Measurements from ENCODE around the gene TYMP.
A peak's percentile ranks its signal among the peaks of the same experiment; 100 is the strongest.
"Not testable (repeated sequence)": the region's sequence is repeated elsewhere in the genome, so short reads cannot be mapped to it uniquely, and the experiment has no call there.

The TYMP gene

GRCh38 chr22:50545522-50546325, 15.9 kb upstream of the TYMP start, which contains the start of gene KLHDC7B:
Gene KLHDC7B (plus strand): TSS chr22:50545899. CDS start chr22:50546244, 345 bp downstream.
- H3K4me3 ChIP-seq (replicated peaks; ENCODE audit: low read depth, low read length) = no peak within 1 kb of the TSS
- peak; percentile 7 for TF ChIP-seq CTCF (IDR thresholded peaks at IDR 0.05; ENCODE audit: low read length, missing control alignments)
- no peak for DNase-seq (ENCODE audit: low read depth)

- TF ChIP-seq CTCF (IDR thresholded peaks at IDR 0.05; ENCODE audit: low read length, missing control alignments) = no peak
- DNase-seq (ENCODE audit: low read depth) = no peak
- no peak overlapping the region for H3K4me3 ChIP-seq (replicated peaks; ENCODE audit: low read depth, low read length)
Observed at GRCh38 chr22:50544746-50545253, 15.0 kb upstream of the TYMP start.

- TF ChIP-seq CTCF (IDR thresholded peaks at IDR 0.05; ENCODE audit: low read length, missing control alignments) = peak; percentile 51
- peak; percentile 65 for DNase-seq (ENCODE audit: low read depth)
- H3K4me3 ChIP-seq (replicated peaks; ENCODE audit: low read depth, low read length) = peak overlapping the region; percentile 22
Observed at GRCh38 chr22:50544078-50544745, 14.4 kb upstream of the TYMP start.

GRCh38 chr22:50542416-50542927, 12.7 kb upstream of the TYMP start:
- no peak overlapping the region for H3K4me3 ChIP-seq (replicated peaks; ENCODE audit: low read depth, low read length)
- DNase-seq (ENCODE audit: low read depth) = no peak
- TF ChIP-seq CTCF (IDR thresholded peaks at IDR 0.05; ENCODE audit: low read length, missing control alignments) = no peak

GRCh38 chr22:50541667-50542026, 11.8 kb upstream of the TYMP start:
- peak; percentile 87 for DNase-seq (ENCODE audit: low read depth)
- not testable (repeated sequence) for H3K4me3 ChIP-seq (replicated peaks; ENCODE audit: low read depth, low read length)

GRCh38 chr22:50540381-50540780, 10.6 kb upstream of the TYMP start:
- DNase-seq (ENCODE audit: low read depth) = no peak
- TF ChIP-seq CTCF (IDR thresholded peaks at IDR 0.05; ENCODE audit: low read length, missing control alignments) = no peak
- no peak overlapping the region for H3K4me3 ChIP-seq (replicated peaks; ENCODE audit: low read depth, low read length)

- no peak overlapping the region for H3K4me3 ChIP-seq (replicated peaks; ENCODE audit: low read depth, low read length)
- DNase-seq (ENCODE audit: low read depth) = no peak
- TF ChIP-seq CTCF (IDR thresholded peaks at IDR 0.05; ENCODE audit: low read length, missing control alignments) = no peak
Observed at GRCh38 chr22:50537765-50538164, 8.0 kb upstream of the TYMP start.

All from fibroblast of pulmonary artery (primary cell).